ENCODE results near the gene SEMA4C. TPM values are rescaled to one million over a fixed set of nuclear protein-coding genes. Genes with fewer than 3 reads are reported as not detected.
A peak's percentile ranks its signal among the peaks of the same experiment; 100 is the strongest.

The SEMA4C gene
- total and polyA plus RNA-seq, 9 of the 15 experiments (the other 6 are each of a cell fraction or from before 2014, with no cell fraction given): 0.32 to 59.7 (median 23.9) TPM

GRCh38 chr2:96816127-96816835 lies 53.6 kb downstream of the SEMA4C start, which contains the start of gene CNNM3 (continued):
- TF ChIP-seq, protein P1, sequence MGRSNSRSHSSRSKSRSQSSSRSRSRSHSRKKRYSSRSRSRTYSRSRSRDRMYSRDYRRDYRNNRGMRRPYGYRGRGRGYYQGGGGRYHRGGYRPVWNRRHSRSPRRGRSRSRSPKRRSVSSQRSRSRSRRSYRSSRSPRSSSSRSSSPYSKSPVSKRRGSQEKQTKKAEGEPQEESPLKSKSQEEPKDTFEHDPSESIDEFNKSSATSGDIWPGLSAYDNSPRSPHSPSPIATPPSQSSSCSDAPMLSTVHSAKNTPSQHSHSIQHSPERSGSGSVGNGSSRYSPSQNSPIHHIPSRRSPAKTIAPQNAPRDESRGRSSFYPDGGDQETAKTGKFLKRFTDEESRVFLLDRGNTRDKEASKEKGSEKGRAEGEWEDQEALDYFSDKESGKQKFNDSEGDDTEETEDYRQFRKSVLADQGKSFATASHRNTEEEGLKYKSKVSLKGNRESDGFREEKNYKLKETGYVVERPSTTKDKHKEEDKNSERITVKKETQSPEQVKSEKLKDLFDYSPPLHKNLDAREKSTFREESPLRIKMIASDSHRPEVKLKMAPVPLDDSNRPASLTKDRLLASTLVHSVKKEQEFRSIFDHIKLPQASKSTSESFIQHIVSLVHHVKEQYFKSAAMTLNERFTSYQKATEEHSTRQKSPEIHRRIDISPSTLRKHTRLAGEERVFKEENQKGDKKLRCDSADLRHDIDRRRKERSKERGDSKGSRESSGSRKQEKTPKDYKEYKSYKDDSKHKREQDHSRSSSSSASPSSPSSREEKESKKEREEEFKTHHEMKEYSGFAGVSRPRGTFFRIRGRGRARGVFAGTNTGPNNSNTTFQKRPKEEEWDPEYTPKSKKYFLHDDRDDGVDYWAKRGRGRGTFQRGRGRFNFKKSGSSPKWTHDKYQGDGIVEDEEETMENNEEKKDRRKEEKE (IDR thresholded peaks at IDR 0.05; ENCODE audit: borderline replicate concordance in 1 of 2, control insufficient read depth in 1 of 2, low read depth in 2 of 2, low read length in 1 of 2): no peak
- TF ChIP-seq NFIX (CRISPR knock-in tag; IDR thresholded peaks at IDR 0.05; ENCODE audit: low read depth) (no peak), ZFP36 (IDR thresholded peaks at IDR 0.05; ENCODE audit: low read depth, low read length, partially characterized antibody) (peak; percentile 99), HDAC3 (IDR thresholded peaks at IDR 0.05; ENCODE audit: borderline replicate concordance, partially characterized antibody) (no peak), EZH2 (IDR thresholded peaks at IDR 0.05; ENCODE audit: borderline replicate concordance, low read depth, low read length) (no peak), NR2F6 (CRISPR knock-in tag; IDR thresholded peaks at IDR 0.05) (no peak), ARNT (IDR thresholded peaks at IDR 0.05) (no peak), CBFB (CRISPR knock-in tag; IDR thresholded peaks at IDR 0.05) (no peak), ZBED1 (IDR thresholded peaks at IDR 0.05) (peak; percentile 80), BHLHE40 (IDR thresholded peaks at IDR 0.05; ENCODE audit: low read length) (no peak), TCF7 (IDR thresholded peaks at IDR 0.05; ENCODE audit: borderline replicate concordance) (no peak), ZNF586 (CRISPR knock-in tag; conservative IDR thresholded peaks at IDR 0.05) (no peak), KAT2B (IDR thresholded peaks at IDR 0.05; ENCODE audit: low read depth, low read length) (no peak), PTBP1 (IDR thresholded peaks at IDR 0.05; ENCODE audit: low read depth, low read length) (no peak), CTBP1 (IDR thresholded peaks at IDR 0.05; ENCODE audit: borderline replicate concordance) (peak; percentile 99), CSDE1 (IDR thresholded peaks at IDR 0.05) (no peak; a peak in 1 of 4 replicates), TFE3 (CRISPR knock-in tag; IDR thresholded peaks at IDR 0.05) (no peak), BCOR (IDR thresholded peaks at IDR 0.05) (no peak), ZNF551 (CRISPR knock-in tag; IDR thresholded peaks at IDR 0.05) (no peak), SIX5 (IDR thresholded peaks at IDR 0.05; ENCODE audit: borderline replicate concordance in 1 of 2, insufficient read depth in 1 of 2, low read depth in 1 of 2, low read length in 2 of 2) (no peak), ZNF140 (CRISPR knock-in tag; IDR thresholded peaks at IDR 0.05) (no peak)
